H7 (cell line): ENCODE data around the gene SHH. TPM values are rescaled to one million over a fixed set of nuclear protein-coding genes. Genes with fewer than 3 reads are reported as not detected.

Source experiments
- DNase-seq: peaks from one replicate; pipeline ENCODE4 v3.0.0; 2012
- H3K27me3 ChIP-seq: 2 replicates; pipeline ENCODE4 v1.6.0; 2011; ENCODE audit warnings: mild to moderate bottlenecking, low read length; ENCODE audit not compliant: control insufficient read depth, insufficient read depth
- H3K36me3 ChIP-seq: replicated peaks from 2 replicates; pipeline ENCODE4 v1.5.1; 2011; ENCODE audit warnings: low read length; ENCODE audit not compliant: control insufficient read depth, insufficient read depth
- H3K4me3 ChIP-seq: 2 replicates; pipeline ENCODE4 v1.5.1; 2011; ENCODE audit warnings: low read depth, mild to moderate bottlenecking, control low read depth, low read length, moderate library complexity; ENCODE audit not compliant: insufficient read depth
- total RNA-seq: library from RNA; depleted of rRNA; stranded (reverse); fragments of >200 nt; shearing (Covaris generic); gene quantifications from 2 replicates; pipeline ENCODE4 v1.2.3, GENCODE V29; 2014; rRNA removed

SHH gene
- total RNA-seq, 1 experiment from 2014 or later = 4.6 TPM

DNA sequence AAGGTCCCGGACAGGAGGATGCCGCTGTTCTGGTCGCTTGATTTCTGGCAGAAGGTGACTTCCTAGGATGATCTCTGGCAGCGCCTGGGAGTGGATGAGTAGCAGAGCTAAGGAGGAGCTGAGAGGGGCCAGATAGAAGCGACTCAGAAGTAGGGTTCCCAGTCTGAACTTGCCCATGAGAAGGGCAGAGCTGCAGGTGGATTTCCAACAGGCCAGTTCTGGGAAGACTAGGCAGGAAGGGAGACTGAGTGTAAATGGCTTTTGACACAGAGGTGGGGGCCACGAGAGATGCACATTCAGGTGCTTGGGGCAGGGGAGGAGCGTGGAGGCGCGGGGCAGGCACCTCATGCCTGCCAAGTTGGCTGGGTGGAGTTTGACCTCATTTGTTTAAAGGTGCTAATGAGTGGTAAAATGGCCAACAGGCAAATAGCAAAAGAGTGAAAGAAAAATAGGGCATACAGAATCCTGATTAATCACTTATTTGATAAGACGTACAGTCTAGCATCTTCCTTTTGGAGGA lies 58.8 kb downstream of the SHH start:
- no peak for DNase-seq
- H3K4me3 ChIP-seq = no peak overlapping the region
- no peaks in the 10 kb centered on the region for H3K27me3 ChIP-seq
- no peaks in the 10 kb centered on the region for H3K36me3 ChIP-seq

DNA sequence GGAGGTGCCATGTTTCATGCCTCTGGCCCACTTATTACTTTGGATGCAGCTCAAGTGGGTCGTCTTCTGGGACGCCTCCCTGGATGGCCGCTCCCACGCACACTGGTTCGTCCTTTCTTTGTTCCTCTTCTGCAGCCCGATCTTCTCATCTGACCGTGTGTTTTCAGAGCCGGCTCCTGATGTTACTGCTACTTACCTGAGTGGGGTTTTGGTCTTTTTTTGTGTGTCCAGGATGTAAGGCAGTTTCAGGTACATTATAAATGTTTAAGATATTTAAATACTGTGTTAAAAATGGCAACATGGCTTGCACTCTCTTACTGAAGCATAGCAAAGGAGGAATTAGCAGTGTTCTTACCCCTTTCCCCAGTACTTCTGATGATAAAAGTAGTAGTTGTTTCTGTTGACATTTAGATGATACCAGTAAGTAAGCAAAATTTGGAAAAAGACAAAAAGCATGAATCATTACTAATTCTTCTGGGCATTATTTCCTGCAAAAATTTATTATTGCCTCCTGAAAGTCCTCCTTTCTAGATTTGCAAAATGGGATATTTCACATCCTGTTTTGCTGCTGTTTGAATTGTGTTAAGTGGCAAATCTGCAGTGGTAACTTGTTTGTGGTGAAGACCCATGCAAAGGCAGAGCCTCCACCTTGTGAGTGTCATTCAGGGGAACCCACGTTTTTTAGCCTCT lies 59.4 kb downstream of the SHH start:
- H3K4me3 ChIP-seq = no peak overlapping the region
- no peak for DNase-seq
- H3K27me3 ChIP-seq = no peaks in the 10 kb centered on the region
- H3K36me3 ChIP-seq = no peaks in the 10 kb centered on the region

DNA sequence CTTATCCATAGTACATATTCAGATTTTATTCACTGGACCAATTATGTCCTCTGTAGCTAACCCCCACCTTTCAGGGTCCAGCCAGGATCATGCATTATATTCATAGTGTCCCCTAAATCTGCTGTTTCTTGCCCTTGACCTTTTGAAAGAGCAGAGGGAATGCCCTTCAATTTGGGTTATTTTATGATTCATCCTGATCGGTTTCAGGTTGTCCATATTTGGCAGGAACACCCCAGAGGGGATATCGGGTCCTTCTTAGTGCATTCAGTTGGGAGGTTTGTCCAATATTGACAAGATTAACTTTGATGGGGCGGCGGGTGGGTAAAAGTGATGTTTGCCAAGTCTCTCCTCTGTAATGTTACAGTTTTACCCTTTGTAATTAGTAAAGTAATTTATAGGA lies 60.9 kb downstream of the SHH start:
- no peaks in the 10 kb centered on the region for H3K27me3 ChIP-seq
- no peak overlapping the region for H3K4me3 ChIP-seq
- no peak for DNase-seq
- no peaks in the 10 kb centered on the region for H3K36me3 ChIP-seq

DNA sequence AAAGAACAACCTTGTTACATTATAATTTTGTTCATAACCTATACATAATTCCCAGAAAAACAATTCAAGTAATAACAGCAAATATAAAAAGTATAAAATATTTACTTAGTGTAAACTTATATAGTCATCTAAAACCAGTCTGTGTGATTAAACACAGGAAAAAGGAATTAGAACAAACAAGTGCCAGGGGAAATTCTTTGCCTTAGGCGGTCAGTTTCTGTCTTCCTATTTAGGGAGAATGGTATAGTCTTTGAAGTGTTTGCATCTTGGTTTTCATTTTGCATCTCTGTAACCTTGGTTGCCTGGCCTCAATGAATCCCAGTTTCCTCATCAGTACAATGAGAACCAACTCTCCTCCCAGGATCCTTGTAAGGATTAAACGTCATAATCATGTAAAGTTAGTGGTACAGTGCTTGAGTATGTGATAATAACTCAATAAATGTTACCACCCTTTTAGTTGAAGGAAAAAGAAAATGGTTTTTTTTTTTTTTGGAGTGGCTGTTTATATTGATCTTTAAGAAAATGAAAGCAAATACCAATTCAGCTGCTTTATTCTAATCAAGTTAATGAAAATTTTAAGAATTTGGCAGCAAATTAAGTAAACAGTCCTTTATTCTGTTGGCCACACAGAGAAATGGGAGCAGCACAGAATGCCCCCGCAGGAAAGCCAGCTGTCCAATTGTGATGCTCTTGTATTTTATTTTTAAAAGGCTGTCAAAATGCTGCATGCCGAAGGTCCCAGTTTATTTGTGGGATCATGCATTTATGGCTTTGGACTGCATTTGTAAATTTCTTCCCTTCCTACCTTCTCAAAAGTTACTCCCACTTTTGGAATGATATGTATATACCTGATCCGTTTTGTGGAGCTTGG lies 61.8 kb downstream of the SHH start:
- no peaks in the 10 kb centered on the region for H3K27me3 ChIP-seq
- H3K4me3 ChIP-seq = no peak overlapping the region
- peaks cover 3% of the 10 kb centered on the region for H3K36me3 ChIP-seq
- no peak for DNase-seq

Other genes starting within 250 kb of the SHH start
- gene RBM33, start 167.8 kb downstream of the SHH start, total RNA-seq = 15.4 and 22.3 TPM in 2 replicates